Measurements from ENCODE around the gene PRKCB. TPM values are rescaled to one million over a fixed set of nuclear protein-coding genes. Genes with fewer than 3 reads are reported as not detected.

The PRKCB gene
- total RNA-seq, 1 experiment from 2014 or later: 0.89 TPM

DNA sequence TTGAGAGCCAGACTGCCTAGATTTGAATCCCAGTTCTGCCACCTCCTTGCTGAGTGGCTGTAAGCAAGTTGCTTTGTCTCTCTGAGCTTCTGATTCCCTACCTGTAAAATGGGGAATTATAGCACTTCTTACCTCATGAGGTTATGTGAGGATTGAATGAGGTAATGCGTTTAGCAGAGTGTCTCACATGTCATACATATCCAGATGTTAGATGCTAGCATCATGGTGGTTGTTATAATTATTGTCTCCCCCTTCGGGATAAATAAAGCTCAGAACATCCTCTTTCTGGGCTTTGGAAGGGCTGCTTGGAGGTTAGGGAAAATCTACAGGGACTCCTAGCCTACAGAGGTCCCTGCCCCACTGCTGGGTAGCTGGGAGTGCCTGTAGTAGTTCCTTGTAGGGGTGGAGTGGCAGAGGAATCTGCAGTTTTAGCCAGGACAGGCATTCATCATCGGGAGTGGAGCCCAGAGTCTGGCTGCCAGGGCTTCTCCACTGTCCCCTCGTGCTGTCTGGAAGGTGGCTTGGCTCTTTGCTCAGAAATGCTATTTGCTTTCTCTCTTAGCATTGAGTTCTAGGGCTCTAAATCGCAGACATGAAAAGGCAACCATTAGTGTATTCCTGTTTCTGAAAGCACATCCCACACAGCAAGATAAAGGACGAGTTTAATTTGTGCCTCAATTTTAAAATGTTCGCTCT, 282.5 kb downstream of the PRKCB start:
- H3K79me2 ChIP-seq (ENCODE audit: insufficient read depth, low read length): no peaks in the 10 kb centered on the region
- ATAC-seq: no peak
- ChIA-PET CTCF (no interaction called here), RAD21 (ENCODE audit: low non-redundant PET in 1 of 2, low total read pairs in 2 of 2, uncharacterized antibody in 2 of 2, unreplicated experiment in 2 of 2) (no interaction called here), POLR2A (no interaction called here)
- H2AFZ ChIP-seq (ENCODE audit: low read depth, low read length, poor library complexity, severe bottlenecking): no peak overlapping the region
- BruUV-seq (replicated peaks): no TSS peak
- no peak overlapping the region for H3K9ac ChIP-seq (ENCODE audit: low read length)
- H3K9me2 ChIP-seq (ENCODE audit: insufficient read depth): no peaks in the 10 kb centered on the region
- H3K27me3 ChIP-seq (ENCODE audit: insufficient read depth, low read length): peaks cover 52% of the 10 kb centered on the region
- H3K27ac ChIP-seq (ENCODE audit: low read depth, low read length): no peak overlapping the region
- TF ChIP-seq JUND (IDR thresholded peaks at IDR 0.05) (no peak), EZH2phosphoT487 (IDR thresholded peaks at IDR 0.05; ENCODE audit: borderline replicate concordance) (no peak), SRF (IDR thresholded peaks at IDR 0.05; ENCODE audit: low read depth) (no peak), ZFX (IDR thresholded peaks at IDR 0.05) (no peak), ELF1 (IDR thresholded peaks at IDR 0.05; ENCODE audit: borderline replicate concordance, low read depth) (no peak), POLR2AphosphoS5 (IDR thresholded peaks at IDR 0.05; ENCODE audit: low read depth, low read length) (no peak), SP1 (IDR thresholded peaks at IDR 0.05; ENCODE audit: low read depth) (no peak), YY1 (IDR thresholded peaks at IDR 0.05; ENCODE audit: extremely low read depth, insufficient replicate concordance, low read depth, low read length) (no peak), EGR1 (IDR thresholded peaks at IDR 0.05; ENCODE audit: low read depth) (no peak), CBX3 (IDR thresholded peaks at IDR 0.05; ENCODE audit: low read depth) (no peak), CEBPB (IDR thresholded peaks at IDR 0.05; ENCODE audit: low read depth) (no peak), FOSL1 (IDR thresholded peaks at IDR 0.05; ENCODE audit: low read depth) (no peak), RAD21 (IDR thresholded peaks at IDR 0.05; ENCODE audit: low read depth) (no peak), POLR2A (IDR thresholded peaks at IDR 0.05; ENCODE audit: borderline replicate concordance, extremely low read depth, insufficient read depth, insufficient read length) (no peak), SIN3A (IDR thresholded peaks at IDR 0.05; ENCODE audit: low read depth) (no peak)
- TF ChIP-seq, protein P1, sequence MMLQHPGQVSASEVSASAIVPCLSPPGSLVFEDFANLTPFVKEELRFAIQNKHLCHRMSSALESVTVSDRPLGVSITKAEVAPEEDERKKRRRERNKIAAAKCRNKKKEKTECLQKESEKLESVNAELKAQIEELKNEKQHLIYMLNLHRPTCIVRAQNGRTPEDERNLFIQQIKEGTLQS (IDR thresholded peaks at IDR 0.05): no peak
- TF ChIP-seq, protein P2, sequence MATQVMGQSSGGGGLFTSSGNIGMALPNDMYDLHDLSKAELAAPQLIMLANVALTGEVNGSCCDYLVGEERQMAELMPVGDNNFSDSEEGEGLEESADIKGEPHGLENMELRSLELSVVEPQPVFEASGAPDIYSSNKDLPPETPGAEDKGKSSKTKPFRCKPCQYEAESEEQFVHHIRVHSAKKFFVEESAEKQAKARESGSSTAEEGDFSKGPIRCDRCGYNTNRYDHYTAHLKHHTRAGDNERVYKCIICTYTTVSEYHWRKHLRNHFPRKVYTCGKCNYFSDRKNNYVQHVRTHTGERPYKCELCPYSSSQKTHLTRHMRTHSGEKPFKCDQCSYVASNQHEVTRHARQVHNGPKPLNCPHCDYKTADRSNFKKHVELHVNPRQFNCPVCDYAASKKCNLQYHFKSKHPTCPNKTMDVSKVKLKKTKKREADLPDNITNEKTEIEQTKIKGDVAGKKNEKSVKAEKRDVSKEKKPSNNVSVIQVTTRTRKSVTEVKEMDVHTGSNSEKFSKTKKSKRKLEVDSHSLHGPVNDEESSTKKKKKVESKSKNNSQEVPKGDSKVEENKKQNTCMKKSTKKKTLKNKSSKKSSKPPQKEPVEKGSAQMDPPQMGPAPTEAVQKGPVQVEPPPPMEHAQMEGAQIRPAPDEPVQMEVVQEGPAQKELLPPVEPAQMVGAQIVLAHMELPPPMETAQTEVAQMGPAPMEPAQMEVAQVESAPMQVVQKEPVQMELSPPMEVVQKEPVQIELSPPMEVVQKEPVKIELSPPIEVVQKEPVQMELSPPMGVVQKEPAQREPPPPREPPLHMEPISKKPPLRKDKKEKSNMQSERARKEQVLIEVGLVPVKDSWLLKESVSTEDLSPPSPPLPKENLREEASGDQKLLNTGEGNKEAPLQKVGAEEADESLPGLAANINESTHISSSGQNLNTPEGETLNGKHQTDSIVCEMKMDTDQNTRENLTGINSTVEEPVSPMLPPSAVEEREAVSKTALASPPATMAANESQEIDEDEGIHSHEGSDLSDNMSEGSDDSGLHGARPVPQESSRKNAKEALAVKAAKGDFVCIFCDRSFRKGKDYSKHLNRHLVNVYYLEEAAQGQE (IDR thresholded peaks at IDR 0.05; ENCODE audit: low read depth): no peak
- TF ChIP-seq, protein P3, sequence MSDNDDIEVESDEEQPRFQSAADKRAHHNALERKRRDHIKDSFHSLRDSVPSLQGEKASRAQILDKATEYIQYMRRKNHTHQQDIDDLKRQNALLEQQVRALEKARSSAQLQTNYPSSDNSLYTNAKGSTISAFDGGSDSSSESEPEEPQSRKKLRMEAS (IDR thresholded peaks at IDR 0.05): no peak
- H3K36me3 ChIP-seq (ENCODE audit: control insufficient read depth in 1 of 2, insufficient read depth in 2 of 2, low read length in 2 of 2): no peaks in the 10 kb centered on the region
- H3K4me1 ChIP-seq (ENCODE audit: control insufficient read depth in 1 of 2, insufficient read depth in 2 of 2, low read length in 2 of 2): no peaks in the 10 kb centered on the region
- H3K4me3 ChIP-seq (replicated peaks in 1 of 2; ENCODE audit: low read depth in 1 of 2, low read length in 2 of 2): no peak overlapping the region
- no peaks in the 10 kb centered on the region for H3K9me3 ChIP-seq (ENCODE audit: control insufficient read depth in 1 of 2, insufficient read depth in 1 of 2, low read depth in 1 of 2, low read length in 2 of 2)
- intact Hi-C loops (cut with micrococcal nuclease): no loop called here
- no peak overlapping the region for H3K4me2 ChIP-seq (ENCODE audit: low read length)
- no peak for DNase-seq (ENCODE audit: low read depth, low spot score)
- no peaks in the 10 kb centered on the region for H4K20me1 ChIP-seq (ENCODE audit: insufficient read depth)

Measured in HCT116 (cell line).